ENCODE measurements around the gene COMMD6.

The COMMD6 gene

DNA sequence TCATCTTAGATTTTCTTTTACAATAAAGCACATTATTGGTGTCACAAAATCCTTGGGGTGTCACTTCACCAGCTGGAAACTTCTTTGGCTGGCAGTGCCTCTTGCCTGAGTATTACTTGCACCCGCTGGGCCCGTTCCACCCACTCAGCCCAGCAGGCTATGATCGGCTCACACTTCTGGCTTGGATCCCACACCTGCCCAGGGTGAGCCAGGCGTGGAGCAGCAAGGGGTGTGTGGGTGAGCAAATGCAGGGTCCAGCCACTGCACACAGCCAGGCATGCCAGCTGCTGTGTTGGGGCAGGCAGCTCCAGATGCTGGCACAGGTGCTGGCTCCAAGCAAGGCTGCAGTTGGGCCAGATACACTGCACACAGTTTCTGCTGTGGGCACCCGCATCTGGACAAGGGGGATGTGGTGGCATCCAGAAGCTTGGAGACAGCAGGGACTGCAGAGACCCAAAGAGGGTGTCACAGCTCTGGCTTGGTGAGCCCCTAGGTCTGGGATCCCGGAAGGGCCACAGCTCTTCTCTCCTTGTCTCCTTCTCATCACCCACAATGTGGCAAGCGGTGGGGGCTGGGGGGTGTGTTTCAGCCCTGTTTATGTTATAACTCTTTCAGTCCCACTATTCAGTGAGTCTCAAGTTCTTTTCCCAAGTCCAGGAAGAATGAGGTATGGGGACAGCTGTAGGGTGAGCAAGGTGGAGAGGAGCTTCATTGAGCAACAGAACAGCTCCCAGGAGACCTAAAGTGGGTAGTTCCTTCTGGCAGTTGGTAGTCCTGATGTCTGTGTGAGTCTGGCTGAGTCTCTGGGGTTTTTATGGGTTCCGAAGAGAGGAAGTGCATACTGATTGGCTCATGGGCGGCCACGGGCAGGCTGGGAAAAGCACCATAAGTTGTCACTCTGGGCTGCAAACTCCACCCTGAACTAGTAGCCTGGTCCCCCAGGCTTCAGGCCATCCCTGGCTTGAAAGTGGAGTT, 30.3 kb downstream of the COMMD6 start:
- no peaks in the 10 kb centered on the region for H3K27me3 ChIP-seq (ENCODE audit: insufficient read depth, low read length, poor library complexity, severe bottlenecking)
- H3K9me3 ChIP-seq (ENCODE audit: insufficient read depth, low read depth, low read length): no peaks in the 10 kb centered on the region
- H3F3A ChIP-seq (ENCODE audit: low read depth): no peaks in the 10 kb centered on the region
- no peaks in the 10 kb centered on the region for H3K36me3 ChIP-seq (ENCODE audit: insufficient read depth, low read length)
- peak overlapping the region; percentile 19 for H3K4me3 ChIP-seq (ENCODE audit: low read length, poor library complexity, severe bottlenecking)
- peak overlapping the region; percentile 34 for H2AFZ ChIP-seq (ENCODE audit: low read length)
- H4K20me1 ChIP-seq (ENCODE audit: insufficient read depth, low read length, poor library complexity, severe bottlenecking): no peaks in the 10 kb centered on the region
- no peaks in the 10 kb centered on the region for H3K79me2 ChIP-seq (ENCODE audit: insufficient read depth, low read length)
- peak overlapping the region; percentile 50 for H3K4me2 ChIP-seq (ENCODE audit: low read depth, low read length, poor library complexity, severe bottlenecking)
- H3K9ac ChIP-seq (ENCODE audit: low read depth, low read length, poor library complexity, severe bottlenecking): peak overlapping the region; percentile 60
- peaks cover 37% of the 10 kb centered on the region for H3K4me1 ChIP-seq (ENCODE audit: insufficient read depth, low read length, poor library complexity, severe bottlenecking)
- no peaks in the 10 kb centered on the region for H3K9me2 ChIP-seq (replicated peaks; ENCODE audit: low read depth, low read length)
- TF ChIP-seq EZH2phosphoT487 (IDR thresholded peaks at IDR 0.05; ENCODE audit: borderline replicate concordance): no peak
- TF ChIP-seq, protein P1, sequence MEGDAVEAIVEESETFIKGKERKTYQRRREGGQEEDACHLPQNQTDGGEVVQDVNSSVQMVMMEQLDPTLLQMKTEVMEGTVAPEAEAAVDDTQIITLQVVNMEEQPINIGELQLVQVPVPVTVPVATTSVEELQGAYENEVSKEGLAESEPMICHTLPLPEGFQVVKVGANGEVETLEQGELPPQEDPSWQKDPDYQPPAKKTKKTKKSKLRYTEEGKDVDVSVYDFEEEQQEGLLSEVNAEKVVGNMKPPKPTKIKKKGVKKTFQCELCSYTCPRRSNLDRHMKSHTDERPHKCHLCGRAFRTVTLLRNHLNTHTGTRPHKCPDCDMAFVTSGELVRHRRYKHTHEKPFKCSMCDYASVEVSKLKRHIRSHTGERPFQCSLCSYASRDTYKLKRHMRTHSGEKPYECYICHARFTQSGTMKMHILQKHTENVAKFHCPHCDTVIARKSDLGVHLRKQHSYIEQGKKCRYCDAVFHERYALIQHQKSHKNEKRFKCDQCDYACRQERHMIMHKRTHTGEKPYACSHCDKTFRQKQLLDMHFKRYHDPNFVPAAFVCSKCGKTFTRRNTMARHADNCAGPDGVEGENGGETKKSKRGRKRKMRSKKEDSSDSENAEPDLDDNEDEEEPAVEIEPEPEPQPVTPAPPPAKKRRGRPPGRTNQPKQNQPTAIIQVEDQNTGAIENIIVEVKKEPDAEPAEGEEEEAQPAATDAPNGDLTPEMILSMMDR (conservative IDR thresholded peaks at IDR 0.05; ENCODE audit: low read length): no peak

DNA sequence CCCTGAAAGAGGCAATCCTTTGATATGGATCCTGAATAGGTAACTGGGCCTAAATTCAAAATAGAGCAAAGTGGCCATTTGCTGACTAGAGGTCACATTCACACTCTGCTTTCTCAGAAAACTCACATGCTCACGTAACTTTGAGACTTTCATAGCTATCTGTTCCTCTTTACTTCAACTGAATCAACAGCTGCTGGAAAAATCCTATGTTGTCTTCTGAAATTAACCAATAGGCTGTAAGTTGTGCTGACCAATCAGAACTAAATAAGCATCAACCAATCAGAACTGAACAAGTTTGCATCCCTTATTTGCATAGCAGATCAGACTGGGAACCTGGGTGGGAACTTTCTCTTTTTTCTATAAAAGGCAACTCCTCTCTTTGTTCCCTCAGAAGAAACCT, 31.6 kb downstream of the COMMD6 start:
- Histone ChIP-seq H4K20me1 (ENCODE audit: insufficient read depth, low read length, poor library complexity, severe bottlenecking) (no peaks in the 10 kb centered on the region), H3K9me3 (ENCODE audit: insufficient read depth, low read depth, low read length) (no peaks in the 10 kb centered on the region), H3K4me3 (ENCODE audit: low read length, poor library complexity, severe bottlenecking) (no peak overlapping the region), H3K4me1 (ENCODE audit: insufficient read depth, low read length, poor library complexity, severe bottlenecking) (peaks cover 24% of the 10 kb centered on the region), H3F3A (ENCODE audit: low read depth) (no peaks in the 10 kb centered on the region), H3K9ac (ENCODE audit: low read depth, low read length, poor library complexity, severe bottlenecking) (no peak overlapping the region), H3K4me2 (ENCODE audit: low read depth, low read length, poor library complexity, severe bottlenecking) (no peak overlapping the region), H3K9me2 (replicated peaks; ENCODE audit: low read depth, low read length) (no peaks in the 10 kb centered on the region), H3K27me3 (ENCODE audit: insufficient read depth, low read length, poor library complexity, severe bottlenecking) (no peaks in the 10 kb centered on the region), H3K79me2 (ENCODE audit: insufficient read depth, low read length) (no peaks in the 10 kb centered on the region), H3K36me3 (ENCODE audit: insufficient read depth, low read length) (no peaks in the 10 kb centered on the region), H2AFZ (ENCODE audit: low read length) (peak overlapping the region; percentile 2; the same call in 1 of the 2 replicates)
- TF ChIP-seq, protein P1 (conservative IDR thresholded peaks at IDR 0.05; ENCODE audit: low read length): no peak
- TF ChIP-seq EZH2phosphoT487 (IDR thresholded peaks at IDR 0.05; ENCODE audit: borderline replicate concordance): no peak

DNA sequence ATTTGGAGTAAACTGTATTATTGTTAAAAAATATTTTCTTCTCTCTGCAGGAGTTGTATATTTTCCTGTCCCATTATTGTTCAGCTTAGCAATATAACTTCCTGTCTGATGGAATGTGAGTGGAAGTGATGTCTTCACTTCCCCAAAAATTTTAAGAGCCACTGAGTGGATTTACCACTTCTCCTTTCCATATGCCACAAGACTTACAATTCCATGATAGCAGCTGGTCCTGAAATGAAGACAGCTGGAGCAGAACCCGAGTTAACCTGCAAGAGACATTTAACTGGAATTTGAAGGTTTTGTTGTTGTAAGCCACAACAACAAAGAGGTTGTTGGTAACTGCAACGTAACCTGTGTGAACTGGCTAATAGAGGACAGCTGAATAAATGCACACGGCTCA, 32.3 kb downstream of the COMMD6 start:
- H2AFZ ChIP-seq (ENCODE audit: low read length): no peak overlapping the region
- no peak overlapping the region for H3K4me2 ChIP-seq (ENCODE audit: low read depth, low read length, poor library complexity, severe bottlenecking)
- no peaks in the 10 kb centered on the region for H3K36me3 ChIP-seq (ENCODE audit: insufficient read depth, low read length)
- H3K4me3 ChIP-seq (ENCODE audit: low read length, poor library complexity, severe bottlenecking): no peak overlapping the region
- no peaks in the 10 kb centered on the region for H3F3A ChIP-seq (ENCODE audit: low read depth)
- no peaks in the 10 kb centered on the region for H3K79me2 ChIP-seq (ENCODE audit: insufficient read depth, low read length)
- H3K4me1 ChIP-seq (ENCODE audit: insufficient read depth, low read length, poor library complexity, severe bottlenecking): peaks cover 19% of the 10 kb centered on the region
- H3K27me3 ChIP-seq (ENCODE audit: insufficient read depth, low read length, poor library complexity, severe bottlenecking): no peaks in the 10 kb centered on the region
- no peaks in the 10 kb centered on the region for H3K9me2 ChIP-seq (replicated peaks; ENCODE audit: low read depth, low read length)
- TF ChIP-seq, protein P1 (conservative IDR thresholded peaks at IDR 0.05; ENCODE audit: low read length): no peak
- TF ChIP-seq EZH2phosphoT487 (IDR thresholded peaks at IDR 0.05; ENCODE audit: borderline replicate concordance): no peak
- no peak overlapping the region for H3K9ac ChIP-seq (ENCODE audit: low read depth, low read length, poor library complexity, severe bottlenecking)
- H4K20me1 ChIP-seq (ENCODE audit: insufficient read depth, low read length, poor library complexity, severe bottlenecking): no peaks in the 10 kb centered on the region
- no peaks in the 10 kb centered on the region for H3K9me3 ChIP-seq (ENCODE audit: insufficient read depth, low read depth, low read length)

Measured in Loucy (cell line).